HG03342 (cell line): ENCODE results near the gene ATXN7L3.
"Not testable (repeated sequence)": the region's sequence is repeated elsewhere in the genome, so short reads cannot be mapped to it uniquely, and the experiment has no call there.

ENCODE experiments used
- ATAC-seq: cut with Tn5 transposase; IDR thresholded peaks from one replicate; pipeline ENCODE4 v1.9.1; 2021; ENCODE audit warnings: mild to moderate bottlenecking, moderate library complexity; ENCODE audit not compliant: unreplicated experiment

ATXN7L3 gene

GRCh38 chr17:44176671-44177501, 22.8 kb downstream of the ATXN7L3 start:
- ATAC-seq, result no peak

- ATAC-seq, result no peak
Measured at GRCh38 chr17:44176257-44176656, 23.4 kb downstream of the ATXN7L3 start.

GRCh38 chr17:44174427-44174826, 25.3 kb downstream of the ATXN7L3 start:
- ATAC-seq, result no peak

GRCh38 chr17:44171931-44172455, 27.7 kb downstream of the ATXN7L3 start:
- no peak for ATAC-seq

GRCh38 chr17:44170499-44171201, 29.0 kb downstream of the ATXN7L3 start, which contains the start of gene ASB16:
ASB16 (plus strand) TSS chr17:44170704; CDS start chr17:44170790, 86 bp downstream.
- no peak for ATAC-seq

- ATAC-seq, result no peak
Measured at GRCh38 chr17:44170135-44170498, 29.6 kb downstream of the ATXN7L3 start.

- ATAC-seq, result no peak
Measured at GRCh38 chr17:44167181-44167861, 32.4 kb downstream of the ATXN7L3 start.

GRCh38 chr17:44164476-44164875, 35.2 kb downstream of the ATXN7L3 start:
- ATAC-seq, result no peak

- no peak for ATAC-seq
Measured at GRCh38 chr17:44159519-44160210, 40.0 kb downstream of the ATXN7L3 start.

- no peak for ATAC-seq
Measured at GRCh38 chr17:44155488-44155887, 44.2 kb downstream of the ATXN7L3 start.

- ATAC-seq, result no peak
Measured at GRCh38 chr17:44152875-44153274, 46.8 kb downstream of the ATXN7L3 start.

GRCh38 chr17:44149750-44150329, 49.8 kb downstream of the ATXN7L3 start:
- no peak for ATAC-seq

GRCh38 chr17:44149066-44149465, 50.6 kb downstream of the ATXN7L3 start:
- not testable (repeated sequence) for ATAC-seq

GRCh38 chr17:44147812-44148211, 51.9 kb downstream of the ATXN7L3 start:
- no peak for ATAC-seq

- ATAC-seq, result no peak
Measured at GRCh38 chr17:44146375-44147346, 53.0 kb downstream of the ATXN7L3 start.

- no peak for ATAC-seq
Measured at GRCh38 chr17:44144966-44145739, 54.5 kb downstream of the ATXN7L3 start.

- not testable (repeated sequence) for ATAC-seq
Measured at GRCh38 chr17:44143921-44144320, 55.8 kb downstream of the ATXN7L3 start.
